Mesendoderm (in vitro differentiated cells): ENCODE measurements around the gene PPA2.
"Not testable (repeated sequence)": the region's sequence is repeated elsewhere in the genome, so short reads cannot be mapped to it uniquely, and the experiment has no call there.

Experiments used
- DNase-seq: peaks from one replicate; pipeline ENCODE4 v3.0.0; 2013
- H2AK5ac ChIP-seq: 2 replicates; pipeline ENCODE4 v1.6.1; 2013; ENCODE audit warnings: low read length, inconsistent platforms
- H2BK120ac ChIP-seq: 2 replicates; pipeline ENCODE4 v1.6.1; 2013; ENCODE audit warnings: low read depth, mild to moderate bottlenecking, low read length, moderate library complexity, mixed read lengths
- H2BK15ac ChIP-seq: replicated peaks from 2 replicates; pipeline ENCODE4 v1.6.1; 2013; ENCODE audit warnings: low read depth, mild to moderate bottlenecking, moderate library complexity
- H2BK5ac ChIP-seq: 2 replicates; pipeline ENCODE4 v1.6.1; 2013; ENCODE audit warnings: low read length, inconsistent platforms
- H3K18ac ChIP-seq: 2 replicates; pipeline ENCODE4 v1.6.1; 2013; ENCODE audit warnings: mild to moderate bottlenecking, low read length, mixed read lengths
- H3K23ac ChIP-seq: one replicate; pipeline ENCODE4 v1.6.1; 2013; ENCODE audit warnings: low read length
- H3K27ac ChIP-seq: 2 replicates; pipeline ENCODE4 v1.5.1; 2013; ENCODE audit warnings: low read depth, mild to moderate bottlenecking, inconsistent platforms, low read length, moderate library complexity
- H3K27me3 ChIP-seq: 2 replicates; pipeline ENCODE4 v1.6.1; 2013; ENCODE audit warnings: low read length, control low read depth, mild to moderate bottlenecking, inconsistent platforms; ENCODE audit not compliant: insufficient read depth, poor library complexity
- H3K36me3 ChIP-seq: 2 replicates; pipeline ENCODE4 v1.6.1; 2013; ENCODE audit warnings: low read length, inconsistent platforms; ENCODE audit not compliant: control insufficient read depth, insufficient read depth
- H3K4ac ChIP-seq: one replicate; pipeline ENCODE4 v1.6.1; 2013; ENCODE audit warnings: low read depth, mild to moderate bottlenecking, low read length, moderate library complexity
- H3K4me1 ChIP-seq: 2 replicates; pipeline ENCODE4 v1.6.1; 2013; ENCODE audit warnings: low read depth, low read length, inconsistent platforms; ENCODE audit not compliant: control insufficient read depth
- H3K4me2 ChIP-seq: 2 replicates; pipeline ENCODE4 v1.6.1; 2013; ENCODE audit warnings: low read length
- H3K4me3 ChIP-seq: 2 replicates; pipeline ENCODE4 v1.5.1; 2013; ENCODE audit warnings: mild to moderate bottlenecking, low read length
- H3K56ac ChIP-seq: one replicate; pipeline ENCODE4 v1.6.1; 2013; ENCODE audit warnings: low read length
- H3K79me1 ChIP-seq: 2 replicates; pipeline ENCODE4 v1.6.1; 2013; ENCODE audit warnings: low read length, inconsistent platforms
- H3K79me2 ChIP-seq: 2 replicates; pipeline ENCODE4 v1.6.1; 2013; ENCODE audit warnings: mild to moderate bottlenecking, low read length; ENCODE audit not compliant: control insufficient read depth, insufficient read depth
- H3K9ac ChIP-seq: 2 replicates; pipeline ENCODE4 v1.6.1; 2013; ENCODE audit warnings: low read length, inconsistent platforms
- H4K5ac ChIP-seq: one replicate; pipeline ENCODE4 v1.6.1; 2013; ENCODE audit warnings: low read length
- H4K8ac ChIP-seq: one replicate; pipeline ENCODE4 v1.6.1; 2013; ENCODE audit warnings: low read depth, mild to moderate bottlenecking, control low read depth, low read length, moderate library complexity
- WGBS: extraction: QIAGEN DNeasy Blood & Tissue Kit; methylation state at CpG from one replicate; pipeline ENCODE4 v1.1.7; 2013; ENCODE audit warnings: low lambda C conversion rate, missing lambda C conversion rate; ENCODE audit not compliant: insufficient coverage; ENCODE audit errors: extremely low coverage; 5-methylcytosine and 5-hydroxymethylcytosine counted together

PPA2 gene

GRCh38 chr4:105409135-105409534 is 64.7 kb downstream of the PPA2 start:
- no CpG with 5 or more reads among the region's 8 CpGs for WGBS
- H2BK5ac ChIP-seq, H2AK5ac ChIP-seq, H3K4ac ChIP-seq, H3K36me3 ChIP-seq, H3K18ac ChIP-seq, H3K4me2 ChIP-seq, H2BK120ac ChIP-seq, DNase-seq, H2BK15ac ChIP-seq, H3K4me3 ChIP-seq, H3K56ac ChIP-seq, H3K23ac ChIP-seq, H3K9ac ChIP-seq, H3K27ac ChIP-seq, H3K79me1 ChIP-seq, H4K5ac ChIP-seq, H4K8ac ChIP-seq, H3K27me3 ChIP-seq, H3K79me2 ChIP-seq, H3K4me1 ChIP-seq: not testable (repeated sequence)

- H3K4ac ChIP-seq: no peak overlapping the region
- no CpG with 5 or more reads among the region's 1 CpG for WGBS
- no peak for DNase-seq
- H3K9ac ChIP-seq: no peak overlapping the region
- H4K8ac ChIP-seq: no peak overlapping the region
- no peak overlapping the region for H2AK5ac ChIP-seq
- no peak overlapping the region for H3K56ac ChIP-seq
- no peaks in the 10 kb centered on the region for H3K4me1 ChIP-seq
- H2BK5ac ChIP-seq: no peak overlapping the region
- H2BK120ac ChIP-seq: no peak overlapping the region
- no peak overlapping the region for H3K27ac ChIP-seq
- H3K27me3 ChIP-seq: no peaks in the 10 kb centered on the region
- no peak overlapping the region for H3K18ac ChIP-seq
- H3K4me3 ChIP-seq: no peak overlapping the region
- no peaks in the 10 kb centered on the region for H3K36me3 ChIP-seq
- H3K4me2 ChIP-seq: no peak overlapping the region
- H3K79me1 ChIP-seq: no peaks in the 10 kb centered on the region
- H2BK15ac ChIP-seq: no peak overlapping the region
- H4K5ac ChIP-seq: no peak overlapping the region
- no peaks in the 10 kb centered on the region for H3K79me2 ChIP-seq
- no peak overlapping the region for H3K23ac ChIP-seq
Measured at GRCh38 chr4:105400901-105401677, 72.8 kb downstream of the PPA2 start.

GRCh38 chr4:105399532-105400161 is 74.2 kb downstream of the PPA2 start:
- no peaks in the 10 kb centered on the region for H3K27me3 ChIP-seq
- no peak overlapping the region for H3K56ac ChIP-seq
- no peak overlapping the region for H2BK5ac ChIP-seq
- H3K36me3 ChIP-seq: no peaks in the 10 kb centered on the region
- WGBS: no CpG with 5 or more reads among the region's 2 CpGs
- no peak overlapping the region for H3K9ac ChIP-seq
- no peak overlapping the region for H4K8ac ChIP-seq
- no peak overlapping the region for H2AK5ac ChIP-seq
- H3K23ac ChIP-seq: no peak overlapping the region
- H4K5ac ChIP-seq: no peak overlapping the region
- no peak overlapping the region for H2BK120ac ChIP-seq
- no peak for DNase-seq
- H3K4me3 ChIP-seq: no peak overlapping the region
- no peaks in the 10 kb centered on the region for H3K79me2 ChIP-seq
- H3K79me1 ChIP-seq: no peaks in the 10 kb centered on the region
- no peak overlapping the region for H3K4ac ChIP-seq
- no peak overlapping the region for H3K27ac ChIP-seq
- H3K4me2 ChIP-seq: no peak overlapping the region
- H3K4me1 ChIP-seq: no peaks in the 10 kb centered on the region
- no peak overlapping the region for H2BK15ac ChIP-seq
- no peak overlapping the region for H3K18ac ChIP-seq

GRCh38 chr4:105392858-105393257 is 81.0 kb downstream of the PPA2 start:
- H3K4me2 ChIP-seq: no peak overlapping the region
- no peak for DNase-seq
- no peak overlapping the region for H3K4me3 ChIP-seq
- H3K18ac ChIP-seq: no peak overlapping the region
- no peak overlapping the region for H4K8ac ChIP-seq
- no peak overlapping the region for H3K9ac ChIP-seq
- H3K56ac ChIP-seq: no peak overlapping the region
- no peak overlapping the region for H2BK15ac ChIP-seq
- H3K79me2 ChIP-seq: no peaks in the 10 kb centered on the region
- H3K4me1 ChIP-seq: no peaks in the 10 kb centered on the region
- no peak overlapping the region for H3K23ac ChIP-seq
- WGBS: no CpG with 5 or more reads among the region's 4 CpGs
- H4K5ac ChIP-seq: no peak overlapping the region
- H3K27ac ChIP-seq: no peak overlapping the region
- H2AK5ac ChIP-seq: no peak overlapping the region
- H2BK120ac ChIP-seq: no peak overlapping the region
- no peaks in the 10 kb centered on the region for H3K36me3 ChIP-seq
- no peaks in the 10 kb centered on the region for H3K79me1 ChIP-seq
- H3K4ac ChIP-seq: no peak overlapping the region
- H2BK5ac ChIP-seq: no peak overlapping the region
- H3K27me3 ChIP-seq: no peaks in the 10 kb centered on the region

GRCh38 chr4:105389167-105389566 is 84.7 kb downstream of the PPA2 start:
- no peaks in the 10 kb centered on the region for H3K27me3 ChIP-seq
- no CpG with 5 or more reads among the region's 3 CpGs for WGBS

More at GRCh38 chr4:105389167-105389566, 84.7 kb downstream of the PPA2 start:
- no peak overlapping the region for H3K4me2 ChIP-seq
- no peaks in the 10 kb centered on the region for H3K79me2 ChIP-seq
- no peaks in the 10 kb centered on the region for H3K4me1 ChIP-seq
- no peak overlapping the region for H3K27ac ChIP-seq
- no peak overlapping the region for H3K4ac ChIP-seq
- no peak overlapping the region for H2BK120ac ChIP-seq
- no peak overlapping the region for H4K5ac ChIP-seq
- no peak overlapping the region for H2BK15ac ChIP-seq
- H3K23ac ChIP-seq: no peak overlapping the region
- H3K79me1 ChIP-seq: no peaks in the 10 kb centered on the region
- no peak overlapping the region for H3K4me3 ChIP-seq
- no peaks in the 10 kb centered on the region for H3K36me3 ChIP-seq
- H2AK5ac ChIP-seq: no peak overlapping the region
- no peak overlapping the region for H4K8ac ChIP-seq
- H3K9ac ChIP-seq: no peak overlapping the region
- no peak overlapping the region for H3K18ac ChIP-seq
- no peak overlapping the region for H2BK5ac ChIP-seq
- H3K56ac ChIP-seq: no peak overlapping the region
- DNase-seq: no peak
